Activated CD4-positive, alpha-beta T cell treated with anti-CD3 and anti-CD28 coated beads for 36 hours (primary cell): ENCODE measurements around the gene IFI27L1. TPM values are rescaled to one million over a fixed set of nuclear protein-coding genes. Genes with fewer than 3 reads are reported as not detected.
A peak's percentile ranks its signal among the peaks of the same experiment; 100 is the strongest.

Experiments used
- ATAC-seq: fragments of 200-7000 bp; cut with Tn5 transposase; one replicate; pipeline ENCODE4 v1.10.0; 2021; ENCODE audit warnings: mild to moderate bottlenecking, moderate library complexity
- CTCF ChIA-PET: fragments of 350-600 bp; sonication (Branson Sonifier 250); formaldehyde crosslinking; loops from one replicate; lab custom pipeline; 2021; ENCODE audit warnings: antibody characterized with exemption; lab: Charles Lee
- POLR2A ChIA-PET: fragments of 350-600 bp; sonication (Branson Sonifier 250); formaldehyde crosslinking; loops from one replicate; lab custom pipeline; 2021; ENCODE audit warnings: antibody characterized with exemption, inconsistent platforms; lab: Charles Lee
- DNase-seq: peaks from one replicate; pipeline ENCODE4 v3.0.0-alpha.2; 2020
- H3K27ac Mint-ChIP-seq: one replicate; pipeline ENCODE4 v1.8.0; 2021; ENCODE audit warnings: mixed read lengths
- H3K27me3 Mint-ChIP-seq: one replicate; pipeline ENCODE4 v1.8.0; 2021; ENCODE audit warnings: mixed read lengths
- H3K36me3 Mint-ChIP-seq: one replicate; pipeline ENCODE4 v1.8.0; 2021; ENCODE audit warnings: low read depth, mixed read lengths
- H3K4me1 Mint-ChIP-seq: one replicate; pipeline ENCODE4 v1.8.0; 2021; ENCODE audit warnings: mixed read lengths
- H3K4me3 Mint-ChIP-seq: one replicate; pipeline ENCODE4 v1.8.0; 2021; ENCODE audit warnings: mild to moderate bottlenecking, moderate library complexity, mixed read lengths
- H3K9me3 Mint-ChIP-seq: one replicate; pipeline ENCODE4 v1.8.0; 2021; ENCODE audit warnings: low read depth, mixed read lengths
- intact Hi-C, 2 experiments: fragments of 100-400 bp; cut with DNase I in 1 of 2; cut with micrococcal nuclease in 1 of 2; formaldehyde crosslinking; loops; one replicate each; pipeline versions ENCODE4 v1.14.2 to v1.15.1; 2022 to 2024; cut with DNase I, micrococcal nuclease
- total RNA-seq, 2 experiments: library from RNA; stranded (reverse); gene quantifications; one replicate each; pipeline ENCODE4 v1.2.3, GENCODE V29; 2021

The IFI27L1 gene
- total RNA-seq, 2 experiments from 2014 or later, result 22.3 to 27.1 TPM

DNA sequence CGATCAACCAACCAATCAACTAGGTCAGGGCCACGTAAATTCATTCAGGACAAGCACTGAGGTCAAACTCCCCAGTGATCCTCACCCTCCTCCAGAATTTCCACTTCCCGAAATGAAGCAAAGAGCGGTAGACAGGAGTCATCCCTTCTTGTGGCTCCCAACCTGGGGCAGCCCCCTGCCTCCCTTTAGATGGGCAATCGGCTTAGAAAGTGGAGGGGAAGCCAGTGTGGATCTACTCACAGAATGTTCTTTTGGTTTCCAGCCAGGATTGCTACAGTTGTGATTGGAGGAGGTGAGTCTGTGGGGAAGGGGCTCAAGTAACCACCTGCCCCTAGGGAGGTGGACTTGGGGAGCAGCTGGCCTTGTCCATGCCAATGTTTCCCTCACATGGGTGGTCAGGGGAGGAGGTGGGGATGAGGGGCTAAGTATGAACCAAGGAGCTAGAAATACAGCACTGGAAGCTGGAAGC is 33.5 kb downstream of the IFI27L1 start:
- no peaks in the 10 kb centered on the region for H3K9me3 Mint-ChIP-seq
- intact Hi-C loops, result no loop called here
- CTCF ChIA-PET, result interaction anchor here (1.1 to 1.6 kb wide), 2 partner anchors 14 to 22 kb away, joined by 4 to 5 read pairs; no protein-coding TSS in a partner anchor
- POLR2A ChIA-PET, result no interaction called here
- H3K4me3 Mint-ChIP-seq, result no peak overlapping the region
- no peaks in the 10 kb centered on the region for H3K36me3 Mint-ChIP-seq
- peaks cover 8% of the 10 kb centered on the region for H3K27me3 Mint-ChIP-seq
- H3K27ac Mint-ChIP-seq, result no peak overlapping the region
- H3K4me1 Mint-ChIP-seq, result no peaks in the 10 kb centered on the region
- DNase-seq (no peak), ATAC-seq (no peak)

DNA sequence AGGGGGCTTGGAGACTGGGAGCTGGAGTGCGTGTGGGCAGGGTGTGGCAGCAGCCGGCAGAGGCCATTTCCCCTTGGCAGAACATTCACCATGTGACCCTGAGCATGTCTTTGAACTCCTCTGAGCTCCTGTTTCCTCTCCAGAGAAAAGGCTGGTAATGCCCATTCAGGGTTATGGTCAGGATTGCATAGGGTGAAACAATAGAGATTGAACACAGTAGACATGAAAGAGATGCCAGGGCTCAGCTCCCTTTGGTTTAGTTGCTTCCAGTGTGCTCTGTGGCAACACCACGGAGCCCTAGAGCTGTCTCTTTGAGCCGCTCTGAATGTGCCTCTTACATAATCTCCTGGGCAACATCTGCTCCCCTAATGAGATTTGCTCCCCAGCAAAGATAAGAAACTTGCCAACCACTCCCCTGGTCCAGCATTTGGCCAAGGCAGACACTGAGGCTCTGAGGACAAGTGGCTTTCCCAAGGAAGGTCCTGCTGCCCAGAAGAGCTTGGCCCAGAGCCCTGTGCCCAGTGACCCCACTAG is 34.0 kb downstream of the IFI27L1 start:
- Mint-ChIP-seq H3K4me1 (no peaks in the 10 kb centered on the region), H3K36me3 (no peaks in the 10 kb centered on the region), H3K27ac (no peak overlapping the region), H3K27me3 (peaks cover 8% of the 10 kb centered on the region), H3K4me3 (no peak overlapping the region), H3K9me3 (no peaks in the 10 kb centered on the region)
- CTCF ChIA-PET, result interaction anchor here (1.1 to 1.6 kb wide), 2 partner anchors 14 to 22 kb away, joined by 4 to 5 read pairs; no protein-coding TSS in a partner anchor
- no peak for DNase-seq
- POLR2A ChIA-PET, result no interaction called here
- intact Hi-C loops, result no loop called here
- ATAC-seq, result no peak

DNA sequence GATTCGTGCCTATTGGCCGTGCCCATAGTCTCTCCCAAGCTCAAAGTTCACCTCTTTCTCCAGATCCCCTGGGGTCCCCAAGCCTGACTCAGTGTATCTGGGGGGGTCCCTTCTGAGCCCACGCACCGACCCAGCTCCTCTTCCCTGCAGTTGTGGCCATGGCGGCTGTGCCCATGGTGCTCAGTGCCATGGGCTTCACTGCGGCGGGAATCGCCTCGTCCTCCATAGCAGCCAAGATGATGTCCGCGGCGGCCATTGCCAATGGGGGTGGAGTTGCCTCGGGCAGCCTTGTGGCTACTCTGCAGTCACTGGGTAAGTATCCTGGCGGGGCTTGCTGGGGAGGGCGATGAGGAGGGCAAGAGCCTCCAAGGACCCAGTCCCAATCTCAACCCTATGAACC is 34.5 kb downstream of the IFI27L1 start:
- Mint-ChIP-seq H3K36me3 (peaks cover 2% of the 10 kb centered on the region), H3K4me1 (no peaks in the 10 kb centered on the region), H3K27ac (peak overlapping the region; percentile 43), H3K27me3 (peaks cover 8% of the 10 kb centered on the region), H3K9me3 (peaks cover 2% of the 10 kb centered on the region), H3K4me3 (no peak overlapping the region)
- ChIA-PET POLR2A (no interaction called here), CTCF (interaction anchor here (0.6 to 1.6 kb wide), 3 partner anchors 13 to 51 kb away, joined by 3 to 5 read pairs (median 4); no protein-coding TSS in a partner anchor)
- ATAC-seq, result no peak
- intact Hi-C loops, result no loop called here
- DNase-seq, result no peak

DNA sequence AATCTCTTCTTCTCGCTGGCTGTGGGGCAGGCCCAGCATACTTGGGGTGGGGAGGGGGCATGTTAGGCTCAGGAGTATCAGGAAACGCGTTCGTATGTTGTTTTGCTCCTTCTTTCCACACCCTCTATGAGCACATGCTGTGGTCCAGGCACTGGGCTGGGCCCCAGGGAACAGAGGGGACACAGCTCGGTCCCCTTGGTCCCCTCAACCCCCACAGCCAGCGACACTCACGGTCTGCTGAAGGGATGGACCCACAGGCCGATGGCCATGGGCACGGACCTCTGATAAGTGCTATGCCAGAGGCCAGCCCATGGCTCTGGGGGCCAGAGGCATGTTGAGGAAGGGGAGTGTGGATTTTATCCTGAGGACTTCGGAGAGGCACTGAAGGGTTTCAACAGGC is 35.6 kb downstream of the IFI27L1 start:
- Mint-ChIP-seq H3K4me1 (no peaks in the 10 kb centered on the region), H3K27ac (no peak overlapping the region), H3K36me3 (peaks cover 3% of the 10 kb centered on the region), H3K9me3 (peaks cover 9% of the 10 kb centered on the region), H3K4me3 (no peak overlapping the region), H3K27me3 (peaks cover 8% of the 10 kb centered on the region)
- intact Hi-C loops, result no loop called here
- ATAC-seq (no peak), DNase-seq (no peak)
- ChIA-PET POLR2A (no interaction called here), CTCF (no interaction called here)

DNA sequence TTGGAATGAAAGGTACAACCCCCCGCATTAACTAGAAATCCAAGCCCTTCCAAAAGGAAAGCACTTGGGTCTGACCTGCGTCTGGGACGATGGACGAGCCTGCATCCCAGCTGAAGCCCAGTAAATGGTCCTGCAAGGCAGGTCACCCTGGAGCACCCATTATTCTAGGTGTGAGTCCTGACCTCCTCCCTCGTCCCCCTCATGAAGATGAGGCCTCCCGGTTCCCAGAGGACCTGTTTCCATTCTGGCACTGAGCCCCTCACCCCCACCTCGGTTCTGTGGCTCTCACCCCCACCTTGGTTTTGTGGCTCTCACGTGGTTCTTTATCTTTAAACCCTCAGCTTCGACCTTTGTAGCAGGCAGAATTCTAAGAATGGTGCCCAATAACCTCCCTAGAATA is 36.7 kb downstream of the IFI27L1 start:
- intact Hi-C loops, result no loop called here
- CTCF ChIA-PET, result interaction anchor here (0.9 kb wide), 1 partner anchor 83 kb away, joined by 3 read pairs; no protein-coding TSS in a partner anchor

DNA sequence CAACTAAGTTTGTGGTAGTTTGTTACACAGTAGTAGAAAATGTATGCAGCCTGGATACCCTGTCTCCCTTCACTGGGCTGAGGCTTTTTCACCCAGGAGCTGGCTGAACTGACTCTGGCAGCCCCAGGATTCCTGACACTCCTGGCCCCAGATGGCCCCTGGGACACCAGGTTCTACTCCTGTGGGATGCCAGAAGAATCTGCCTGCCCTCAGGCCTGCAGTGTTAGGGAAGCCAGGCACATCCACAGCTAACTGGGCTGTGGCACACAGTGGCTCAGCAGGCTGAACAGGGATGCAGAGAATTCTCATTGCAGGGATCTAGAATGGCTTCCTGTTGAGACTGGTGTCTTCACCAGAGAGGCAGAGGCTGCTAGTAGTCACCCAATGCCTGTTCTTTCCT is 38.0 kb downstream of the IFI27L1 start:
- ChIA-PET POLR2A (no interaction called here), CTCF (interaction anchor here (0.7 kb wide), 1 partner anchor 17 kb away, joined by 3 read pairs; no protein-coding TSS in a partner anchor)
- H3K9me3 Mint-ChIP-seq, result peaks cover 11% of the 10 kb centered on the region
- H3K4me3 Mint-ChIP-seq, result no peak overlapping the region
- ATAC-seq (no peak), DNase-seq (no peak)
- peaks cover 8% of the 10 kb centered on the region for H3K27me3 Mint-ChIP-seq
- H3K27ac Mint-ChIP-seq, result no peak overlapping the region
- peaks cover 3% of the 10 kb centered on the region for H3K36me3 Mint-ChIP-seq
- H3K4me1 Mint-ChIP-seq, result no peaks in the 10 kb centered on the region
- intact Hi-C loops, result no loop called here

More for the DNA sequence above, 36.7 kb downstream of the IFI27L1 start:
- Mint-ChIP-seq H3K36me3 (peaks cover 3% of the 10 kb centered on the region), H3K27ac (no peak overlapping the region), H3K4me1 (no peaks in the 10 kb centered on the region), H3K9me3 (peaks cover 11% of the 10 kb centered on the region), H3K4me3 (no peak overlapping the region), H3K27me3 (peaks cover 8% of the 10 kb centered on the region)
- DNase-seq (no peak), ATAC-seq (no peak)
- POLR2A ChIA-PET, result no interaction called here

DNA sequence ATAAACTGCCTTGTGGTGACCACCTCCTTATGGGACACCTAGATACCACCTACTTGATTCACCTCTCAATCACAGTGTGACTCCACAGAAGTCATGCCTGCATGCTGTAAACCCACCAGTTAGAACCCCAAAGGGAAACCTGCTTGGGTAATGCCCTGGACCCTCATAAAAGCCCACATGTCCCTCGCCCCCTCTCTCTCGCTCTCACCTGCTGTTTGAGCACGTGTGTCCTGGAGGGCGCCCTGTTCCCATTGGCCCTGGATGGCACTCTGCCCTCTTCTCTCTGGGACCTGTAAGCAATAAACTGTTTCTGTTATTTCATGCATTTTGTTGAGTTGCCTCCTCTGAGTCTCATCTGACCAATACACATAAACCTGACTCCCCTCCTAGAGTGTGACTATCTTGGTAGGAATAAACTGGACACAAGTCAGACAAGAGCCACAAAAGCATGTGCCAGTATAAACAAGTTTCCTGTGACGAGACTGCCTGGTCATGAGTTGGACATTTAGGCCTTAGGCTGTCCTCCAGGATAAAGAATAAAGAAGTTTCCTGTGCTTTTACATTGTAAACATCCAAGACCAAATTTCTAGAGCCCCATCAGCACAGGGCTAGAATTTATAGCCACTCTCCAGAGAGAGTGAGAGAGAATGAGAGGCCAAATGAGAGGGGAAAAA is 39.7 kb downstream of the IFI27L1 start:
- no peak for DNase-seq
- POLR2A ChIA-PET, result no interaction called here
- ATAC-seq, result no peak
- intact Hi-C loops, result no loop called here
- Mint-ChIP-seq H3K27ac (no peak overlapping the region), H3K4me3 (no peak overlapping the region), H3K4me1 (no peaks in the 10 kb centered on the region), H3K36me3 (peaks cover 3% of the 10 kb centered on the region), H3K27me3 (peaks cover 4% of the 10 kb centered on the region), H3K9me3 (peaks cover 11% of the 10 kb centered on the region)
- CTCF ChIA-PET, result no interaction called here

DNA sequence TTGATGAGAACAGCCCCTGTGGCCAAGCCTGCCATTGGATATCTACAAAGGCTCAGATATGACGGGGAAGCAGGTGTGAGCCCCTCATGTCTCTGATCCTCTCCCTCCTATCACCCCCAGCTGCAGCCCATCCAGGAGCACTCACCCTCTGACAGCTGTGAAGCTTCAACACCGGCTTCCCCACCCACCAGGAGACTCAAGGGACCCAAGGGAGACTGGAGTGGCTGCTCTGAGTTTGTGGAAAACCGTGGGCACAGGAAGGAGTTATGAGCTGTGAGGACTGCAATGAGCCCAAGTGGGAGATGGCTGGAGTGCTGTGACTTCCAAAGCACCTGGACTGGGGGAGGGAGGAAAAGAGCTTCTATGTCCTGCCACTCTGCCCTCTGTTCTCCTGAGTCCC is 40.4 kb downstream of the IFI27L1 start:
- peaks cover 4% of the 10 kb centered on the region for H3K27me3 Mint-ChIP-seq
- ChIA-PET CTCF (interaction anchor here (0.6 to 1.4 kb wide), 3 partner anchors 15 to 84 kb away, joined by 3 to 5 read pairs (median 3); no protein-coding TSS in a partner anchor), POLR2A (no interaction called here)
- no peaks in the 10 kb centered on the region for H3K4me1 Mint-ChIP-seq
- intact Hi-C loops, result no loop called here
- peaks cover 11% of the 10 kb centered on the region for H3K9me3 Mint-ChIP-seq
- no peak overlapping the region for H3K4me3 Mint-ChIP-seq
- H3K36me3 Mint-ChIP-seq, result peaks cover 3% of the 10 kb centered on the region
- H3K27ac Mint-ChIP-seq, result no peak overlapping the region
- ATAC-seq (no peak), DNase-seq (no peak)

DNA sequence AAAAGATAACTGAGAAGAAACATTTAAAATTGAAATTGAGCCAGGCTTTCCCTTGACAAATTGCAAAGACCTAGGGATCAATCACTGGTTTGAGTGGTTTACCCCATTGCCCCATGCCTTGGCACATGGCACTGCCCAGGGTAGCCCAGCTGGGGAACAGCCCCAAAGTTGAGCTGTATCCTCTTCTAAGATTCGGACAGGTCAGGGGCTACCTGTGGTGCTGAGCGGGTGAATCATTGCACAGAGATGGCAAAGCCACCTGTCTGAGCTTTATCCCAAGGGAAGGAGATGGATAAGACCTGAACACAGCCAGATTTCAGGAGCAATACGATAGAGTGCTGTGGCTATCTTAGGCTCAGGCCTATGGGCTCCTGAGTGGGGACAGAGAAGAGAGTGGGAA is 41.3 kb downstream of the IFI27L1 start:
- peaks cover 11% of the 10 kb centered on the region for H3K9me3 Mint-ChIP-seq
- ChIA-PET CTCF (interaction anchor here (1.4 kb wide), 1 partner anchor 85 kb away, joined by 5 read pairs; no protein-coding TSS in a partner anchor), POLR2A (no interaction called here)
- H3K4me3 Mint-ChIP-seq, result no peak overlapping the region
- H3K27ac Mint-ChIP-seq, result no peak overlapping the region
- H3K36me3 Mint-ChIP-seq, result peaks cover 3% of the 10 kb centered on the region
- no peaks in the 10 kb centered on the region for H3K4me1 Mint-ChIP-seq
- no peak for ATAC-seq
- intact Hi-C loops, result no loop called here
- no peak for DNase-seq
- peaks cover 3% of the 10 kb centered on the region for H3K27me3 Mint-ChIP-seq

DNA sequence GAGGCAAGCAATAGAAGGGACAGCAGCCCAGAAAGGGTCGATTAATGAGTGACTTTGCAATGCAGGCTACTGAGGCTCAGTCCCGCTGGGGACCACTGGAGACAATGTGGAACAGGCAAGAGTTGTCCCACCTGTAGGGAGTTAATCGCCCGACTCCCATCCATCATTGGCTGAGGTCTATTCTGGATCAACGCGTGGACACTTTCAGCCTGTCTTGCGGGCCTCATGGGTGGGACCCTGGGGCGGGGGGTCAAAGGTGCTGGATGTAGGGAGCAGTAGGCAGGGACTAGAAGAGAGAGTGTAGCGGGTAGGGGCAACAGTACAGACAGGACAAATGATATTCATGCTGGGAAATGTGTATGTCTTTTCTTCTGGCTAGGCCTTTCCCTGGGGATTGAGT is 42.2 kb downstream of the IFI27L1 start:
- Mint-ChIP-seq H3K4me1 (peaks cover 3% of the 10 kb centered on the region), H3K27ac (no peak overlapping the region), H3K27me3 (no peaks in the 10 kb centered on the region), H3K9me3 (peaks cover 11% of the 10 kb centered on the region), H3K4me3 (no peak overlapping the region), H3K36me3 (peaks cover 3% of the 10 kb centered on the region)
- ChIA-PET CTCF (no interaction called here), POLR2A (no interaction called here)
- DNase-seq, result no peak
- ATAC-seq, result no peak
- intact Hi-C loops, result no loop called here

DNA sequence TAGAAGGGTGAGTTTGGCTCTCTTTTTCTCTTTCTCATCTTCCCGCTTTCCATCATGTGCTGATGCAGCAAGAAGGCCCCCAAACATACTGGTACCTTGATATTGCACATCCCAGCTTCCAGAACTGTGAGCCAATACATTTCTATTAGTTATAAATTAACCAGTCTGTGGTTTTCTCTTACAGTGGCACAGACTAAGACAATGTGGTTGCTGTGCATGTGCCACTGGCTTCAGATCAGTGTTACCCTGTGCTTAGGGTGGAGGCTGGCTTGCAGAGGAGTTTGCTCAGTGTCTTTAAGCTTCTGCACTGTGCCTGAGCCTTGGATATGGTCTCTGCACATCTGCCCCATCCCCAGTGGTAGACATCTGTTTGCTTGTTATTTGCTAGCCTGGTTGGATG is 42.8 kb downstream of the IFI27L1 start:
- ChIA-PET POLR2A (no interaction called here), CTCF (no interaction called here)
- peaks cover 9% of the 10 kb centered on the region for H3K4me1 Mint-ChIP-seq
- DNase-seq (no peak), ATAC-seq (no peak)
- no peak overlapping the region for H3K4me3 Mint-ChIP-seq
- H3K9me3 Mint-ChIP-seq, result peaks cover 11% of the 10 kb centered on the region
- intact Hi-C loops, result no loop called here
- H3K36me3 Mint-ChIP-seq, result peaks cover 3% of the 10 kb centered on the region
- no peaks in the 10 kb centered on the region for H3K27me3 Mint-ChIP-seq
- H3K27ac Mint-ChIP-seq, result no peak overlapping the region
